GM18867 (cell line): ENCODE data around the gene CPB2.
A peak's percentile ranks its signal among the peaks of the same experiment; 100 is the strongest.

Experiments
- ATAC-seq: cut with Tn5 transposase; IDR thresholded peaks from one replicate; pipeline ENCODE4 v1.9.1; 2021; ENCODE audit warnings: mild to moderate bottlenecking, moderate library complexity; ENCODE audit not compliant: unreplicated experiment

Gene CPB2

DNA sequence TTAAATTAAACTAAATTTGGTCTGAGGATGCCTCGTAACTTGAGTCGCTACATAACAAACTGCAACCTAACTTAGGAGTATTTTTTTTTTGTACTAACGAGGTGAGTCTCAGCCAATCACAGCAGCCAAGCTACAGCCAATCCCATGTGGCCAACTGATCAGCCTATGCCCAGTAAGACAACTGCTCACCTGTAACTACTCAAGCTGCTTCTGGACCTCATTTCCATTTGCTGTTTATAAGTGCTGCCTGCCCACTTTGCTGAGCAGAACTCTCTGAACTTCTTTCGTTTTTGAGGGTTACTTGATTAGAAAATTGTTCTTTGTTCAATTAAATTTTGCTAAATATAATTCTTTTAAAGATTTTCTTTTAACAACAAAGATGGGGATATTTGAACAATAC, 3.8 kb downstream of the CPB2 start:
- ATAC-seq = no peak

GRCh38 chr13:46100191-46100815, 4.5 kb downstream of the CPB2 start:
- peak; percentile 38 for ATAC-seq

DNA sequence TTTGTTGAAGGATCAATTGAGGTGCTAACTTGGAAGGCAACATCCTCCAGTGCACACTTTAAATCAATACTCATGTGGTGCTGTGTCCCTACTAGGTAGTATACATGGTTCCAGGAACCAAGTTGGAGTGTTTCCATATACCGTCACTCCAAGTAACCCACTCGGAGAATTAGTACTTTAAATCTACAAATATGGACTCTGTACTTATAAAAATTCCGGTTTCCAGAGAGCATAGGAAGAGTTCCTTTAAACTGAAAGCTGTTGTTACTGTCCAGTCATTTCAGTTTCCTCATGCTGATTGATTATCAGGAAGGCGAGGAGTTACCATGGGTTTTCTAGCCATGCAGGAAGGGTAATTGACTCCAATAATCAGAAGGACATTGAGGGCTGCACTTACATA, 7.2 kb downstream of the CPB2 start:
- ATAC-seq = no peak

GRCh38 chr13:46097015-46097414, 7.8 kb downstream of the CPB2 start:
- no peak for ATAC-seq

DNA sequence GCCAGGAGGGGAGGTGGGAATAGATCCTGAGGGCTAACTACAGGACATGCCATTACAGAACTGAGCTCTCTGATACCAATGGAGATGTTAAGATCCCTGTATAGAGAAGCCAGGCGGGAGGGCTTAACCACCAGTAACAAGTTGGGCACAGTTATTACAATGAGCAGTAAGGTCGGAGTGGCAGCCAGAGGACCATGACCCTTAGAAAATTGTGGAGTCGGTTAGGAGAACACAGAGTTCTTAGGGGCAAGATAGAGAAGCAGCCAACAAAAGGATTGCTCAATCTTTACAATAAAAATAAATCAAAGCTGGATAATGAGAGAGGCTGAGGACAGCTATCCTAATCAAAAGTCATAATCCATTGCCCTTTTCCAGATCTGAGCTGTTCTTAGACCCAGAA, 10.4 kb downstream of the CPB2 start:
- ATAC-seq = no peak

DNA sequence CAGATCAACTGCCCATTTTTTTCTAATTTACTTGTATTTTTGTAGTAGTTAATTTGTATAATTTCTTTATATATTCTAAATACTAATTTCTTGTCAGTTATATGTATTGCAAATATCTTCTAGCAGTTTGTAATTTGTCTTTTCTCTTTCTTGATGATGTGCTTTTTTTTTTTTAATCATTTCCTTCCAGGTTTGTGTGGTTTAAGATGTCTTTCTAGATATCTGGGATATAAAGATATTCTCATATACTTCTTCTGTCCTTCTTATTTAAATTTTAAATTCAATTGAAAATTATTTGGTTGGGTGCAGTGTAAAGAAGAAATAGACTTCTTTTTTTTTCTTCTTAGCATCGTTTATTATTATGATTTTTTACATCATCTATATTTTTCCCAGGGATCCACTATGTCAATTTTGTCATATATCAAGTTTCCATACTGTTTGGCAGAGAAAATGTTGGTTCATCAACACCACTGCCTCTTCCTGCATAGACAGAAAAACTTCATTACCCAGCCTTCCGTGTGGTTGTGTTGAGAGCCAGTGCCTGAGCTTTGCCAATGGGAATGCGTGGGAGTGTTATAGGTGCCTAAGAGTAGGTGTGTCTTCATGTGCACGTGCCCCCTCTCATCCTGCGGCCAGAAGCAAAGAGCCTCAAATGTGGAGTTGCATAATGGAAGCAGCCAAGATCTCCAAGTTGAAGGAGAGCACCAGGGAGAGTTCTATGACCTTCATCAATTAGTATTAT, 15.8 kb downstream of the CPB2 start:
- ATAC-seq = no peak

GRCh38 chr13:46087481-46087880, 17.4 kb downstream of the CPB2 start:
- ATAC-seq = no peak

DNA sequence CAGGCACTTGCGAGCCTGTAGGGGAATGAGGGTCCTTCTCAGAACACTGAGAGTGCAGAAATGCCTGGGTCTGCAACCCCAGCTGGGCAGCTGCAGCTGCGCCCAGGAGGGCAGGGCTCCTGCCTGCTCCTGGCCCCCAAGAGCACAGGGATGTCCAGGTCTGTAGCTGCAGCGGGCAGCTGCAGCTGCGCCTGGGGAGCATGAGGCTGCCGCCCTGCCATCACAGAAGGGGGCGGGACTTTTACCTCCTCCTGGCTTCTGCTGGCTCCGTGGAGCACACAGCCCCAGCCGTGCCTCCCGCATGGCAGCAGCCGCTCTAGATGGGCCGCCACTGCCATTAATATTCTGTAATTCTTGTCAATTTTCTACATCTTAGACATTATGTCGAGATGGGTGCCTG, 17.8 kb downstream of the CPB2 start:
- ATAC-seq = no peak

- no peak for ATAC-seq
Measured at GRCh38 chr13:46086421-46086922, 18.4 kb downstream of the CPB2 start.

DNA sequence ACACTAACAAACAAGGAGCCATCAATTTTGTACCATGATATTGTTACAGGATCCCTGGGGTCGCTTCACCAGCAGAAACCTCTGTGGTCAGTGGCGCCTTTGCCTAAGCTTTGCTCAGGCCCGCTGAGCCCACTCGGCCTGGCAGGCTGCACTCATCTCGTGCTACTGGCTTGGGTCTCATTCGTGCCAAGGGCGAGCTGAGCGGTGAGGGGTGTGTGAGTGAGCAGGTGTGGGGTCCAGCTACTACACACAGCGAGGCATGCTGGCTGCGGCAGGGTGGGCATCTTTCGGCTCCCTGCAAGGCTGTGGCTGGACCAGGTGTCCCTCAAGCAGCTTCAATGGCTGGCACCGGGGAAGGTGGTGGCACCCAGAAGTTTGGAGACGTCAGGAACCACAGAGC, 19.1 kb downstream of the CPB2 start:
- ATAC-seq = no peak

DNA sequence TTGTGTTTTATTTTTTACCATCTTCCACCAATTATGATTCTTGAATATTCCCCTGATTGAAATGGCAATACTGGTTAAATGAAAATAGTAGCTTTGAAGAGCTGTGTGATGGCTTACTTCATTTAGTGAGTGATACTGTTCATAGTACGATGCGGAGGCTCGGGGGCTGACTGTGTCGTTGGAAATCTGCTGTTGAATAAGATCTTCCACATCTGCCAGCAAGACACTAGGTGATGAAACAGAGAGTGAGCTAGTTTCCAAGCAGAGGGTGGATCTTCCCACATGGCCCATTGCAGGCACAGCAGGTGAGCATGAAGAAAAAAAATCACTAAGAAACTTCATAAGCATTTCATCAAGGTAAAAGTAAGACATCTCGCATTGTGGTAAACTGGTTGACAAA, 22.5 kb downstream of the CPB2 start:
- no peak for ATAC-seq

DNA sequence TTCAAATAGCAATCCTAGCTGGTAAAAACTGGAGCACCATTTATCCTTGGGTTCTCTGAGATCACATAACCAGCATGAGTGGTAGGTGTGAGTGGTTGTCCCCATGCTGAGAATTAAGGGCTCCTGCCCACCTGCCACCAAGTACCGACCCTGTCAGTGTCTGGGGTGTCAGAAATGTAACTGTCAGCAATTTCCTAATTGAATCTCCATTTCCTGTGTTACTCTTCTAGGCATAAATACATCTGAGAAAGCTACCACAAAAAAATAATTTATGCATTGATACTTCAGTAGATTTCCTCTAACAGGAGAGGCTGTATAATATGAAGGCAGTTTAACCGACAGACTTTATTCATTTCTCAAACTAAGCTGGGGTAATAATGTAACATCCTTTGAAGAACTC, 25.1 kb downstream of the CPB2 start:
- ATAC-seq = no peak

- no peak for ATAC-seq
Measured at GRCh38 chr13:46077265-46077664, 27.6 kb downstream of the CPB2 start.

DNA sequence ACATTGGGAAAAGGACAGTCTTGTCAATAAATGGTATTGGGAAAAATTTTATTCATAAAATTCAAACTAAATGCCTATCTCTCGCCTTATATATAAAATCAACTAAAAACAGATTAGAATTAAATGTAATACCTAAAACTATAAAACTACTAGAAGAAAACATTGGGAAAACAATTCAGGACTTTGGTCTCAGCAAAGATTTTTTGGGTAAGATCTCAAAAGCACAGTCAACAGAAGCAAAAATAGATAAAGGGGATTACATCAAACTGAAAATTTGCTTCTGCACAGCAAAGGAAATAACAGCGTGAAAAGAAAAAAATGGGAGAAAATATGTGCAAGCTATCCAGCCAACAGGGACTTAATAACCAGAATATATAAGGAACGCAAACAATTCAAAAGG, 28.0 kb downstream of the CPB2 start:
- ATAC-seq = no peak

DNA sequence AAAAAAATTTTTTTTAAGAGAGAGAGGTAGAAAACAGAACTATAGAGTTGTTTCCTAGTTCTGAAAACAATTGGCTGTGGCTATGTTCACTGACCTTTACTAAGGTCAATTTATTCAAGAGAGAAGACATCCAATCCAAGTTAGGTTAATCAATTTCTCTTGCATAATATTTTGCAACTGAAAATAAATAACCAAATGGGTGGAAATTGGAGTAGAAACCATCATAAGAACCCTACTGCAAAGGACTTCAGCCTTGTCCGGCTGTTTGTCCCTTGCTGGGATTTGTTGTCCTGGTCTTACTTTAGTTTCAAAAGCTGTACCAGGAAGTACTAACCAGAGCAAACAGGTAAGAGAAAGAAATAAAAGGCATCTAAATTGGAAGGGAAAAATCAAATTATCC, 29.0 kb downstream of the CPB2 start:
- no peak for ATAC-seq

DNA sequence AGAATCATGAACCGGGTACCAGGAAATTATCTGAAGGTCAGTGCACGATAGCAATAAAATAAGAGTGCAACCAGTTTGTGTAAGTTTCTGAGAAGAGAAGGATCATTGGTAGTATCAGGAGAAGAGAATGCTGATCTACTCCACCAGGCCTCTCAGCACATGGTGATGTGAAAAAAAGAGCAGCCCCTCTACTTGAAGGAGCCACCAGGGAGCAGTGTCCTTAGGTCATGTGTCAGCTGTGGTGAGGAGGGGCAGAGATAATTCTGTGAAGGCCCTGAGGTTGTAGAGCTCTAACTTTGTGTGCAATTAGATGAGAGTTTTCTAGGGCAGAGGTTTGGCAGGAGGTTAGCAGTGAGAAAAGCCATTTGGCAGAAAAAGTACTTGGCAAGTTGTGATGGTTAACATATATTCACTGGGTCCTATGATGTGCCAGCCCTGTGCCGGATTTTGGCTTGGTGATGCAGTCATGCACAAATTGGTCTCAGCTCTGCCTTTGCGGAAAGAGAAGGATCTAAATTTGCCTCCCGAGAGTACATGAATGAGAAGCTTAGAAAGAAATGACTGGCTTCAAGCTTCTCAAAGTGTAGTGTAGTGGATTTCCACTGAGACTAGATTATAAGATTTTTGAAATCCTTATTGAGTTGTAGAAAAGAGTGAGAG, 33.1 kb downstream of the CPB2 start:
- ATAC-seq = peak; percentile 92

GRCh38 chr13:46063292-46063691, 41.5 kb downstream of the CPB2 start:
- ATAC-seq = no peak

DNA sequence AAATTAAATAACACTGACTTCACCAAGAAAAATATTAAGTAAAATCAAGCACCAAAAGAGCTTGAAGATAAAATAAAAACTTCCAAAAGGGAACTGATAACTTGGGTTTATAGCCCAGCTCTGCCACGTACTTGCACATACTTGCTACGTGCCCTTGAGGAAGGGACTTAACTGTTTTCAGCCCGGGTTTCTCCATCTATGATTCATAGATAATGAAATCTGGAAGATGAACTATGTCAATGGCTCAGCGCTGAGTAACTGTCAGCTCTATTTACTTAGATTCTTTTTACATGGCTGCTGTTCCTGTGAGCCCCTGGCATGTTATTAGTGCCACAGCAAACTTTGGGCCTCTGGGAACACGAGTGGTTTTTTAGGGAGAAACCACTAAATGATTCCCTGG, 42.6 kb downstream of the CPB2 start:
- no peak for ATAC-seq

DNA sequence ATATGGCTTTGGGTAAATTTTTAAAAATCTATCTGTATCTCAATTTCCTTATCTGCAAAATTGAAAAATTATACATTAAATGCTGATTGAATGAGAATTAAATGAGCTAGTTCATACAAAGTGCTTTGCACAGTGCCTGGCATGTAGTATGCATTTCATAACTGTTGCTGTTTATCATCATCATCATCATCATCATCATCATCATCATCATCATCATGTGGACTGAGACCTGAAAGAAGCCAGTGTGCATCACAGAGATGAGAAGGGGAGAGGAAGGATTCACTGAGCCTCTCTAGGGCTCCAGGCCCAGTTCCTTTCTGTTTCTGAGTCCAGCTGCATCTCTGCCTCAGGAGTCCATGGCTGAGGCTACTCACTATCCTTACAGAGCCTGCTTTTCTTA, 45.4 kb downstream of the CPB2 start:
- no peak for ATAC-seq

- no peak for ATAC-seq
Measured at GRCh38 chr13:46058268-46058667, 46.6 kb downstream of the CPB2 start.

- no peak for ATAC-seq
Measured at GRCh38 chr13:46057256-46058015, 47.4 kb downstream of the CPB2 start.
